Forelimb muscle (tissue), 1 donor: Measurements from ENCODE around the gene ALG12. TPM values are rescaled to one million over a fixed set of nuclear protein-coding genes. Genes with fewer than 3 reads are reported as not detected.
"Not testable (repeated sequence)": the region's sequence is repeated elsewhere in the genome, so short reads cannot be mapped to it uniquely, and the experiment has no call there.

Source experiments
- DNase-seq: peaks from one replicate; pipeline ENCODE4 v3.0.0-alpha.2; 2013; ENCODE audit warnings: low read depth
- polyA plus RNA-seq: library from polyadenylated mRNA; unstranded; fragments of 120-200 nt; gene quantifications from one replicate; pipeline ENCODE4 v1.2.1, GENCODE V29; 2013; ENCODE audit not compliant: insufficient read length

The ALG12 gene
- polyA plus RNA-seq, 1 donor, result 10.5 TPM

DNA sequence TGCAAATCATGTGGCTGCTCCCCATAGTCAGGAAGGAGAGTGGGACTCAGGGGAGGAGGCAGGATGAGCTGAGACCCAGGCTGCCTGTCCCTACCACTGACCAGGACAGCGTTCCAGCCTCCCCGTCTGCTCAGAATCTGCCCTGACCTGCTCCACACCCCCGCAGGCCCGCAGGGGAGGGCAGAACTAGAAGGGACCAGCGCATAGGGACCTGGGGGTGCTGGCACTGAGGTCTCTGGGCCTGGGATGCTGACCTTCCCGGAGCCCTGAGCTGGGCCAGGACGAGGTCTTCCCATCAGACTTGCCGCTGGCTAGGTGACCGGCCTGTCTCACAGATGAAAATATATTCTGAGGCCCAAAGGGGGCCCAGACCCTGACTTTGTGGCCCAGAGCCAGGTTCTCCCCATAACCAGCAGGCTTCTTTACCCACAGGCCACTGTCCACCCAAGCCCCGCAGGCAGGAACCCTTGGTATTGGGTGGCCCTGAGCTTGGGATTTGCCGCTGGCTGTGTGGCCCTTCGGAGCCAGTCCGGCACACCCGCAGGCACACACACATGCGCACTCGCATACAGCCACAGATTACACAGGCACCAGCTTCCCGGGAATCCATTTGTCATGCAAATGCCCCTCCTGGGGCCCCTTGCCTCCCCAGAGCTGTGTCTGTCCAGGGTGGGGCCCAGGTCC lies 28.5 kb upstream of the ALG12 start:
- no peak for DNase-seq

DNA sequence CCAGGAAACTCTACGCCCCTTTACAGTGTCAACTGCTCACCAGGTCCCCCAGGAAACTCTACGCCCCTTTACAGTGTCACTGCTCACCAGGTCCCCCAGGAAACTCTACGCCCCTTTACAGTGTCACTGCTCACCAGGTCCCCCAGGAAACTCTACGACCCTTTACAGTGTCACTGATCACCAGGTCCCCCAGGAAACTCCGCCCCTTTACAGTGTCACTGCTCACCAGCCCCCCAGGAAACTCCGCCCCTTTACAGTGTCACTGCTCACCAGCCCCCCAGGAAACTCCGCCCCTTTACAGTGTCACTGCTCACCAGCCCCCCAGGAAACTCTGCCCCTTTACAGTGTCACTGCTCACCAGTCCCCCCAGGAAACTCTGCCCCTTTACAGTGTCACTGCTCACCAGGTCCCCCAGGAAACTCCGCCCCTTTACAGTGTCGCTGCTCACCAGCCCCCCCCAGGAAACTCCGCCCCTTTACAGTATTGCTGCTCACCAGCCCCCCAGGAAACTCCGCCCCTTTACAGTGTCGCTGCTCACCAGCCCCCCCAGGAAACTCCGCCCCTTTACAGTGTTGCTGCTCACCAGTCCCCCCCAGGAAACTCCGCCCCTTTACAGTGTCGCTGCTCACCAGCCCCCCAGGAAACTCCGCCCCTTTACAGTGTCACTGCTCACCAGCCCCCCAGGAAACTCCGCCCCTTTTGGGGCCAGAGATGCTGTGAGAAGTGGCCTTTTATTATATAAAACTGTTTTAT lies 27.0 kb upstream of the ALG12 start:
- not testable (repeated sequence) for DNase-seq

DNA sequence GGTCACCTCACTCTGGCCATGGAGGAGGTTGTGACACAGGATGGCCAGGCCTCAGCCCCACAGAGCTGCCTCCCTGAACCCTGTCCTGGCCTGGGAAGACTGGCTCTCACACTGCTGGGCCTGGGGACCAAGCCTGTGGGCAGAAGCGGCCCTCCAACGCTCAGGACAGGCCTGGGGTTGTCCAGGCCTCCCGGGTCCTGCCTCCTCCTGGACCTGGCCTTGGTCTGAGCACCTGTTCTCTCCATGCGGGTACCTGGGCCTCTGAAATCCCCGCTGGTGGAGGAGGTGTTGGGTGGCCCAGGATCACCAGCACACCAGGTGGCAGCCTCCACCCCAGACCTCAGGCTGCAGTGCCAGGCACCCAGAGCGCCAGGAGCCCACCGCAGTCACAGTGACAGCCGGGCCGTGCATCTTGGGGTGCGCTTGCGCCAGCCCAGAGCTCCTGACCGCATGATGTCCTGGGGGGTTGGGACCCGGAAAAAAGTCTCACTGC lies 26.2 kb upstream of the ALG12 start:
- DNase-seq, result no peak

DNA sequence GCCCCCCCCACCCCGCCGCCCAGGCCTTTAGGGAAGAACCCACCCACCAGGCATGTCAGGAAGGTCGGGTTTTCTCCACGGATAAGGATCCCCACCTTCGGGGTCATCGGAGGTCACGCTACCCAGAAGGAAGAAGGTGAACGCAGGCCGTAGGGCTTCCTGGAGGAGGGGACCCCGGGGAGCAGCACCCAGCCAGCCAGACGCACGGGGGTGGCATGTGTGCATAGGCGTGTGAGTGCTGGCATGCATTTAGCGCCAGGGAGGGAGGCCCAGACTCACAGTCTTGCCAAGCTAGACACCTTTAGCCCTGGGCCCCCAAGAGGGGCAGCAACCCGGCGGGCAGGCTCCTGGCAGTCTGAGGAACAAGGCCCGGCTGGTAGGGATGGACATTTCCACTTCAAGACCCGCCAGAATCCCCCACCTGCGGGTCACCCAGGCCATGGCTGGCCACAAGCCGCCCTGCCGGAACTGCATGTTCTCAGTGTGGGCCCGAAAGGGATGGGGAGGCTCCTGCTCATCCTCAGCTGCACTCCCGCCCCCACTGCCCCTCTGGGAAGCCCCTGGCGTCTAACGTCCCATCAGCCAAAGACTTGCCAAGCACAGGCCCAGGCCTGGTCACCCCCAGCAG lies 25.6 kb upstream of the ALG12 start:
- no peak for DNase-seq

DNA sequence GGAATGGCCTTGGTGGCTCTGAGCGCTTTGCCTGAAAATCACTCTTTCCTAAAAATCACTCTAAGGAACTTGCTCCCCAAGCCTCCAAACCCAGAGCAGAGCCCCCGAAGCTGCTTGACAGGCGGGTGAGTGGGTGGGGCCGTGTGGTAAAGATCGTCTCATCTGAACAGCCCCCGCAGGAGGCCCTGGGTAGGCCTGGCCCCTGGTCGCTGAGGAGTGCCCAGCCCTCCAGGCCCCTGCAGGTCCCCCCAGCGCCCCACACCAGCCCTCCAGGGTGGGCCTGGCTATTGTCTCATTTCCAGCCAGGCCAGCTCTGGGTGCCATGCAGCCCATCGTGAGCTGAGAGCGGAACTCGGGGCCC lies 25.1 kb upstream of the ALG12 start:
- no peak for DNase-seq

DNA sequence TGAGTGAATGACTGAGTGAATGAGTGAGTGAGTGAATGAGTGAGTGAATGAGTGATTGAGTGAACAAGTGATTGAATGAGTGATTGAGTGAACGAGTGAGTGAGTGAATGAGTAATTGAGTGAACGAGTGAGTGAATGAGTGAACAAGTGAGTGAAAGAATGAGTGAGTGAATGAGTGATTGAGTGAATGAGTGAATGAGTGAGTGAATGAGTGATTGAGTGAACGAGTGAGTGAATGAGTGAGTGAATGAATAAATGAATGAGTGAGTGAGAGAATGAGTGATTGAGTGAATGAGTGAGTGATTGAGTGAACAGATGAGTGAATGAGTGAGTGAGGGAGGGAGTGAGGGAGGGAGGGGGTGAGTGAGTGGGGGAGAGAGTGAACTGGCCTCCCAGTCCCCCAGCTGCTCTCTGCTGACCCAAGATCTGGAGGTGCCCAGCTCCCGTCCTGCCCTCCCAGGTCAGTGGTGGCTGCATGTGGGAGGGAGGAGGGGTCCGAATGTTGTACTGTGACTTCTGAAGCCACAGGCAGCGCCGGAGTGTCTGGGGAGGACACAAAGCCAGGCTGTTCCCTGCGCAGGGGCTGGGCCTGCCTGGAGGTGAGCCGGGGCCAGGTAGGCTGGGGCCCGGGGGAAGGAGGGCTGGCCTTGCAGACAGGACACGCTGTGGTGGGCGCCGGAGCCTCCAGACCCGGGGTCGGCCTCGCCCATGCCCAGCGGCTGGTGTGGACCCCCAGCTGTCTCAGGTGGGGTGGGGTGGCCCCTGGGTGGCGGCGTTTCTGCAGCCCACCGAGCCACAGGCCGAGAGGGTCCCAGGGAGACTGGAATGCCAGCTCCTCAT lies 24.5 kb upstream of the ALG12 start:
- no peak for DNase-seq

DNA sequence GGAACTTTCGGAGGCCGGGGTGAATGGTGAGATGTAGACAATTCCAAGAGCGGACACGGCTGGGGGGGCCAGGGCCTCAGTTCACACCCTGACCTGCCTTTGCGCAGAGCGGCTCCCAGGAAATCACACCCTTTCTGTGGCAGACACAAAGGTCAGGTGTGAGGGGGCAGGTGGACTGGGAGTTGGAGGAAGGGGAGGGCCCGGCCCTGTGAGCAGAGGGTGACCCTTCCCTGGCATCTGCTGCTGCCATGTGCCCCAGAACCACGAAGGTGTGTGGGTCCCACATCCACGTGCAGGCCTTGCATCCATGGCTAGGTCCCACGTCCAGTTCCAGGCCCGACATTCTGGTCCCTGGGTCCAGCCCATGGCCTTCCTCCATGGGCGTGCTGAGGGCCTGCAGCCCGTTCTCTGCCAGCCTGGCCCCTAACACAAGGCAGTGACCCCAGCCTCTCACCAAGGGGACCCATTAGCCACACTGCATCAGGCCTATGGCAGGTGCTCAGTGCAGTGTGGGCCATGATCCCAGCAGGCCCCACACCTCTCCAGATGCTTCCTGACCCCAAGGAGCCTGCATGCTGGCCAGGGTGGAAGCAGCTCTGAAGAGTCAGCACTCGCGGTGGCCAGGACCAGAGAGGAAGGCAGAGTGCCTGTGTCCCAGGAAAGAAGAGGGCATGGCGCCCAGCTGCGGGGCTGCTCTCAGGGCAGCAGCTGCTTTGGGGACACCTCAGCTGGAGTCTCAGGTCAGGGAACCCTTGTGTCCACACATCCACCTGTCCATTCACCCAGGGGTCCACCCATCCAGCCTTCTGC lies 23.5 kb upstream of the ALG12 start:
- no peak for DNase-seq

DNA sequence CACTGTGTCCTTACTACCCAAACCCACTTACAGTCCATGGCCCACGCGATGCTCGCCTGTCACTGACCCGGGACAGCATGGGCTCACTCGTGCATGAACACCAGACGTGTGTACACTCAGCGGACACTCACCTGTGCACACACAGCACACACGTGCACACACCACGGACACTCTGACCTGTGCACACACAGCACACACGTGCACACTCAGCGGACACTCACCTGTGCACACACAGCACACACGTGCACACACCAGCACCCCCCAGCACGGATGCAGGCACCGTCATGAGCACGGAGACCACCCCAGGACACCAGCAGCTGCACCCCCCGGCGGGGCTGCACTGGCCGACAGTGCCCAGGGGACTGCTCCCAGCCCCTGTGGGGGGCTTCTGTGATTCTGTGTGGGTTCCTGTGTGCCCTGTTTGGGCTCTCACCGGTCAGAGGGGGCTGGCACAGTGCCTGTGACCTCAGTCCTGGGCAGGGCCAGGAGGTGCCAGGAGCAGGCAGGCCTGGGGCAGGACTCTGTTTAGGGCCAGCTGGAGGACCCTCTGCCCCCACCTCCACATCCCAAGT lies 20.4 kb upstream of the ALG12 start:
- no peak for DNase-seq

DNA sequence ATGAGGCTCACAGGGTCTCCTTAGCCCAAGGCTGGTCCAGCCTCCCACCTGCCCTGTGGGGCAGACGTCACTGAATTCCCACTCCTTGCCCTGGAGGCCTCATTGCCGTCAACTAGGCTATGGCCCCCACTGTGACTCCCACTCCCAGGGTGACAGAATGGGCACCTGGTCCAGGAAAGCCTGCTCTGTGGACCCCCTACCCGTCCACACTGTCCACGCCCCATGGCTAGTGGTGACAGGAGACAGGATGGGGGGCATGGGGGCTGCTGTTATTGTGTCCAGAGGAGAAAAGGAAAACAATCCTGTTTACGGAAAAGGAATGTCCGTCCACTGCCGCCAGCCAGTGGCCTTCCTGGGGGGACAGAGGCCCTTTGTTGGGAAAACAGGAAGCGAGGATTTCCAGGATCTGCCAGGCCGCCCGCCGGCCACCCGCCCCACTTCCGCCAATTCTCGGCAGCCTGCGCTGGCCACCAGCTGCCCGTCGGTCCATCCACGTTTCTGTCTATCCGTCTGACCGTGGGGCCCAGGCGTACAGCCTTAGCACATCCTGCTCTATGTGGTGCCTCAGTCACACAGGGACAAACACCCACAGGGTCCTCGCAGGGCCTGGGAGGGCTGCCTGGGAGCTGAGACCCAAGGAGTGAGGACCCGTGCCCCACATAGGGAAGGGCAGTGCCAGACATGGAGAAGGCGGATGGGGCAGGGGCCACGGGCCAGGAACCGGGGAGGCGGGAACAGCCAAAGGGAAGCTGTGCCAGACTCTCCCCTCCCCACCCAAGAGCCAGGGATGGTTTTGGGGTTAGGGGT lies 19.7 kb upstream of the ALG12 start:
- DNase-seq, result no peak

DNA sequence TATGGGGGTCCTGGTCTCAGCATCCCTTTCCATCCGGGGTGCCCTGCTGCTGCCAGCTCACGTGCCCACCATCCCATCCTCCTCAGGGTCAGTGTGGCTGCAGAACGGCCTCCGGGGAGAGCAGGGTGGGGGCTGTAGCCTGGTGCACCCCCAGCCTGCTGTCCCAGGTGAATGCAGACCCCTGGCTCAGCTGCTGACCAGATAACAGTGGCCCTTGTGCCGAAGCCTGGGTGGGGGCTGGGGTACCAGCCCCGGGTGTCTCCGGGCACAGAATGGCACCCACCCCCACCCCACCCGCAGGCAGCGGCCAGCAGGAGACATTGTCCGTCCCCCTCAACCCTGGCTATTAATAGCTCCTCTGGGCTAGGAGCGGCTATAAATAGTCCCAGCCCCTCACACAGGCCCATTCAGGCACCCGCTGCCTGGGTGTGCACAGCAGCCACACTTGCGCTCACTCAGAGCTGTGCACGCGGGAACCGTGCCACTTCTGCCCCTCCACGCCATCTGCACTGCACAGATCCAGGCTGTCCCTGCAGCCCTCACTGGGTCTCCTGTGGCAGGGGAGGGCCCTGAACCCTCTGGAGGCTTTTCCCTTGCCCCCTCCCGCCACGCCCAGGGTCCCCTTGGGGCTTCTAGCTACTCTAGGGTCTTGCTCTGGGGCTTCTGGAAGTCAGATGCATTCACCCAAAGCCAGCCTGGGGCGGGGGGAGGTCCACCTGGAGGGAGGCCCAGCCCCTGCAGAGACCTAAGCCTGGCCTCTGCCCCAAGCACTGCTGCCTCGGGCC lies 18.9 kb upstream of the ALG12 start:
- DNase-seq, result no peak

DNA sequence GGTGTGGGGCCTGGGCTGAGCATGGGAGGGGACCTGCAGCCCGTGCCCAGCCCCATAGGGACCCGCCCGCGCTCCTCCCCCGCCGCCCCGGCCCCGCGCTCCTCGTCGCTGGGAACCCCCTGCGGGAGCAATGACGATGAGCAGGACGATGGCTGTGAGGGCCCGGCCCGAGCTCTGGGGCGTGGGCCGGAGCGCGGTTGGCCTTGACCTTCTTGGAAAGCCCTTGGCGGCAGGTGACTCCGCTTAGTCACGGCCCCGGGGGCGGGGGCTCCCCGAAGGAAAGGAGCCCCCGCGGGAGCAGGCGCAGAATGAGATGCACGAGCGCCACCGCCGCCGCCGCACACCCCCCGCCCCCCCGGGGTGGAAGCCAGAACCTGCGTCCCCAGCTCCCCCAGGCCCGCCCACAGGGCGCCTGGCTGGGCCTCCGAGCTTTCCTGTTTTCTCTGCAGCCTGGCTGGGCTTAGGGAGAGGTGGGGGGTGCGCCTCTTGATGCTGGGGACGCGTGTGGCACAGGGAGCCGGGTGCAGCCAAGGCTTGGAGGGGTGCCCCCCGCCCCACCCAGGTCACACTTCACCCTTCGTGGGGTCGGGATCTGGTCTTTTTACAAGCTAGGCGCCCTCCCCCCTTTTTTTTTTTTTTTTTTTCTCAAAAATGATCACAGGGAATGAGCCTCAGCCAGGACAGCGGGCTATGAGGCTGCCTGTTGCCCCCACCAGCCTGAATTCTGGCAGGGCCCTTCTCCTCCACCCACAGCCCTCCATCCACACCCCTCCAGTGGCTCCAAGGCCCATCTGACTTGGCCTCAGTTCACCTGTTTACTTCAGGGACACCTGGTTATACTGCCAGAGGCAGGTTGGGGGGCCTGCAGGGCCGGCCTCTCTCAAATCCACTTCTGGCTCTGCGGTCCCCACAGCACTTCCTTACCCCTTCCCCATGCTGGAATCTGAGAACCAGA lies 18.1 kb upstream of the ALG12 start:
- no peak for DNase-seq

DNA sequence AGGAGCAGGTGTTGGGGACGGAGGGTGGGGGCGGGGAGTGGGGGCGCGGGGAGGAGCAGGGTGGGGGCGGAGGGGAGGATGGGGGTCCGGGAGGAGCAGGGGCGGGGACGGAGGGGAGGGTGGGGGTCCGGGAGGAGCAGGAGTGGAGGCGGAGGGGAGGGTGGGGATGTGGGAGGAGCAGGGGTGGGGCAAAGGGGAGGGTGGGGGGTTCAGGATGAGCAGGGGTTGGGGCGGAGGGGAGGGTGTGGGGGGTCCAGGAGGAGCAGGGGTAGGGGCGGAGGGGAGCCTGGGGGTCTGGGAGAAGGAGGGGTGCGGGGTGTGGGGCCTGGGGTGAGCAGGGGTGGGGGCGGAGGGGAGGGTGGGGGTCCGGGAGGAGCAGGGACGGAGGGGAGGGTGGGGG lies 17.3 kb upstream of the ALG12 start:
- DNase-seq, result no peak

DNA sequence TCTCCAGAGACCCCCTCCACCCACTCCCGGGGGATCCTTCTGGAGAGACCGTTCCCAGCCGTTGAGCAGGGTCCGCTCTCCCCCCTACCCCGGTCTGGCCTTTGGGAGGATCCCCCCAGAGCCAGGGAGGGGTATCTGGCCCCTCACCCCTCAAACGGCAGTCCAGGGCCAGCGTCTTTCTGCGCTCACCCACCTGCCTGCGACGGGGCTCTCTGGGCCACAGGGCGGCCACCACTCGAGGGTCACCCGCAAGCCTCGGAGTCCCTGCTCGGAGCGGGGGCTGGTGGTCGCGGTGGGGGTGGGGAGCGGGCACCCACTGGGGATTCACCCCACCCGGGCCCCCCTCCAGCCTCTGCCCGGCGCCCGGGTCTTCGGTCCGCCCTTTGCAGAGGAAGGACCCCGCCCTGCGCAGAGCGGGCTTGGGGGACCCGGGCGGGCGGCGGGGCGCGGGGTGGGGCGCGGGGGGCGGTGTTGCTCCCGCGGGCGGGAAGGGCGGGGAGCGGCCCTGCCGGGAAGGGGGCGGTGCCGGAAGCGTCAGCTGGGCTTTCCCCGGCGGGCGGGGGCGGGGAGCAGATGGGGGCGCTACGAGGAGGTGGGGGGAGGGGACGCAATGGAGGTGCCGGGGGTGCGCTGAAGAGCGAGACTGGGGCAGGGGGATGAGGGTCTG lies 16.8 kb upstream of the ALG12 start:
- no peak for DNase-seq

DNA sequence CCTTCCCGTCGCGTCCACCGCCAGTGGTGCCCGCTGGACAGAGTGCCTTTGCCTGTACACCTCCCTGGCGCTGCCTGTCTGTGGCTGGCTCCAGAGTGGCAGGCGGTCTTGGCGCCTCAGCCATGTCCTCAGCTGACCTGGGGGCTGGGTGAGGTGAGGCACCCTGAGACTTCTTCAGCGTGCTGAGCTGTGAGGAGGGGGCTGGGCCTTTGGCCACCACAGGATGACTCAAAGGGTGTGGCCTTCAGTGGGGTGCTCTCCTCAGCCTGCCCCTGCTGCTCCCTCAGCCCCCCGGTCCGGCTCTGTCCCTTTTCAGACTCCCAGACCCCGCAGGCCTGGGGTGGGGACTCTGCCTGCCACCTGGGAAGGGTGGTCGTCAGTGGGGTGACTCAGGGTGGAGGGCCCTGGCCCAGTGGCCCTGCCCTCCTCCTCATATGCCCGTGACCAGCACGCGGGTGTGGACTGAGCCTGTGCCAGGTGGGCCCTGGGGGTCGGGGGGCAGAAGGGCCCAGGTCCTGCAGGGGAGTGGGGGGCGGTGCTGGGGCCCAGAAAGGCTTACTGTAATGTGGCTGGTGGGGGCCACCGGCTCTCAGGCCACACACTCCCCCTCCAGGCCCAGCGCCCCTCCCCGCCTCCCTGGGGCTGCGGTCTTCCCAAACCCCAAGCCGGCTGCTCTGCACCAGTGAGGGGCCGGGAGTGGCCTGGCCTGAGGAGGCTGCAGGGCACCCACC lies 16.1 kb upstream of the ALG12 start:
- DNase-seq, result no peak

DNA sequence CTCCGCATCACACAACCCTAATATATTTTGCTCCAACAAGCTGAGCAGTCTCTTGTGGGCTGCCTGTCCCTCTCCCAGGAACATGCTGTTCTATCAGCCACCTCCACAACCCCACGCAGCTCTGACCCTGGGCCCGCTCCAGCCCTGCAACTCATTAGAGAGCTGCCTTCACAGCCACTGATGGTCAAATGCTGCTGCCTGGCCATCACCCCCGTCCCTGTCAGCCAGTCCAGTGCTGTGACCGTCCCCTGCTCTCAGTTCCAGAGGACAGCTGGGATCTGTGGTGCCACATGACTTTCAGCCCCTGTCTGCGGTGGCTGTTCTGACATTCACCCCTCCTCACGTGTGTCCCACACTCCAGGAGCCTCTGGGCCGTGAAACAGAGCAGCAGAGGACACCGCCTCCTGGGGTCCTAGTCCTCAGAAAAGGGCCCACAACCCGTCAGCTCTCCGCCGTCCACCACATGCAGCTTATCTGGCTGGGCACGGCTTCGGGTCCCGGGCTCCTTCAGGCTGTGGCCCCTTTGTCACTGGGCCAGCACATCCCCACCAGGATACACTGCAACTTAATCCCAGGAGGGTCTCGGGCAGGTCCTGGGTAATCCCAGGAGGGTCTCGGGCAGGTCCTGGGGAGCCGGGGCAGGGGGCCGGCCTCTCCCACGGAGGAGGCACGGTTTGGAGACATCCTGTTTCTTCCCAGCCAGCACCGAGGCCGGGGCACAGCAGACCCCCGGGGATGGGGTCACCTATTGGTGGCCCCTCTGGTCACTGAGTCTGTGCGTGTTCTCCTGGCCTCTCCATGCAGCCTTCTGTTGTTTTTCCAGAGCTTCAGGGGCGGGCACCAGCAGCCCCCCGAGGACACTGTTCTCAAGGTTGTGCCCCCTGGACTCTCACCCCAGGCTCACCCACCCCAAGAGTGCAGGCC lies 15.3 kb upstream of the ALG12 start:
- no peak for DNase-seq
